HEK293 (cell line): ENCODE measurements around the gene ATP8A2.
"Not testable (repeated sequence)": the region's sequence is repeated elsewhere in the genome, so short reads cannot be mapped to it uniquely, and the experiment has no call there.

Experiments used
- HOXA7 ChIP-seq: sonication (generic); formaldehyde crosslinking; IDR thresholded peaks from 2 replicates; pipeline ENCODE4 v1.8.1; 2022; ENCODE audit warnings: missing genetic modification reagents, borderline replicate concordance
- SP2 ChIP-seq: fragments of 450-650 bp; formaldehyde crosslinking; IDR thresholded peaks from 2 replicates; pipeline ENCODE4 v1.5.1; 2016; ENCODE audit warnings: missing biosample characterization, missing genetic modification characterization
- TF ChIP-seq, protein P1 (sequence below): fragments of 450-650 bp; formaldehyde crosslinking; IDR thresholded peaks from 2 replicates; pipeline ENCODE4 v1.5.1; 2016; ENCODE audit warnings: missing biosample characterization, missing genetic modification characterization
- TF ChIP-seq, protein P2 (sequence below): fragments of 450-650 bp; formaldehyde crosslinking; IDR thresholded peaks from 2 replicates; pipeline ENCODE4 v1.5.1; 2016; ENCODE audit warnings: missing biosample characterization, missing genetic modification characterization
- TF ChIP-seq, protein P3 (sequence below): sonication (generic); formaldehyde crosslinking; IDR thresholded peaks from 2 replicates; pipeline ENCODE4 v1.8.1; 2022; ENCODE audit warnings: mild to moderate bottlenecking, moderate library complexity, missing genetic modification reagents
- TF ChIP-seq, protein P4 (sequence below): fragments of 450-650 bp; formaldehyde crosslinking; IDR thresholded peaks from 2 replicates; pipeline ENCODE4 v1.5.1; 2016; ENCODE audit warnings: missing biosample characterization, missing genetic modification characterization

DNA sequence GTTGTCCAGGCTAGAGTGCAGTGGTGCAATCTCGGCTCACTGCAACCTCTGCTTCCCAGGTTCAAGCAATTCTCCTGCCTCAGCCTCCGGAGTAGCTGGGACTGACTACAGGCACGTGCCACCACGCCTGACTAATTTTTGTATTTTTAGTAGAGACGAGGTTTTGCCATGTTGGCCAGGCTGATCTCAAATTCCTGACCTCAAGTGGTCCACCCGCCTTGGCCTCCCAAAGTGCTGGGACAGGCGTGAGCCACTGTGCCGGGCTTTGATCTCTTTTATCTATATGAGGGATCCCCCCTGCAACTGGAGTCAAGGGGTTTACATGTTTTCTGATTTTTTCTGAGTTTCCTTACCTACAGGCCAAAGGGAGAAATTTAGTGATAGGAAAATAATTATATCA, 200.4 kb downstream of the ATP8A2 start:
- TF ChIP-seq HOXA7 (CRISPR knock-in tag); SP2: not testable (repeated sequence)
- TF ChIP-seq, protein P1, sequence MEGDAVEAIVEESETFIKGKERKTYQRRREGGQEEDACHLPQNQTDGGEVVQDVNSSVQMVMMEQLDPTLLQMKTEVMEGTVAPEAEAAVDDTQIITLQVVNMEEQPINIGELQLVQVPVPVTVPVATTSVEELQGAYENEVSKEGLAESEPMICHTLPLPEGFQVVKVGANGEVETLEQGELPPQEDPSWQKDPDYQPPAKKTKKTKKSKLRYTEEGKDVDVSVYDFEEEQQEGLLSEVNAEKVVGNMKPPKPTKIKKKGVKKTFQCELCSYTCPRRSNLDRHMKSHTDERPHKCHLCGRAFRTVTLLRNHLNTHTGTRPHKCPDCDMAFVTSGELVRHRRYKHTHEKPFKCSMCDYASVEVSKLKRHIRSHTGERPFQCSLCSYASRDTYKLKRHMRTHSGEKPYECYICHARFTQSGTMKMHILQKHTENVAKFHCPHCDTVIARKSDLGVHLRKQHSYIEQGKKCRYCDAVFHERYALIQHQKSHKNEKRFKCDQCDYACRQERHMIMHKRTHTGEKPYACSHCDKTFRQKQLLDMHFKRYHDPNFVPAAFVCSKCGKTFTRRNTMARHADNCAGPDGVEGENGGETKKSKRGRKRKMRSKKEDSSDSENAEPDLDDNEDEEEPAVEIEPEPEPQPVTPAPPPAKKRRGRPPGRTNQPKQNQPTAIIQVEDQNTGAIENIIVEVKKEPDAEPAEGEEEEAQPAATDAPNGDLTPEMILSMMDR = not testable (repeated sequence)
- TF ChIP-seq, protein P2, sequence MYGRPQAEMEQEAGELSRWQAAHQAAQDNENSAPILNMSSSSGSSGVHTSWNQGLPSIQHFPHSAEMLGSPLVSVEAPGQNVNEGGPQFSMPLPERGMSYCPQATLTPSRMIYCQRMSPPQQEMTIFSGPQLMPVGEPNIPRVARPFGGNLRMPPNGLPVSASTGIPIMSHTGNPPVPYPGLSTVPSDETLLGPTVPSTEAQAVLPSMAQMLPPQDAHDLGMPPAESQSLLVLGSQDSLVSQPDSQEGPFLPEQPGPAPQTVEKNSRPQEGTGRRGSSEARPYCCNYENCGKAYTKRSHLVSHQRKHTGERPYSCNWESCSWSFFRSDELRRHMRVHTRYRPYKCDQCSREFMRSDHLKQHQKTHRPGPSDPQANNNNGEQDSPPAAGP (tag by site-specific recombination) = not testable (repeated sequence)
- TF ChIP-seq, protein P3, sequence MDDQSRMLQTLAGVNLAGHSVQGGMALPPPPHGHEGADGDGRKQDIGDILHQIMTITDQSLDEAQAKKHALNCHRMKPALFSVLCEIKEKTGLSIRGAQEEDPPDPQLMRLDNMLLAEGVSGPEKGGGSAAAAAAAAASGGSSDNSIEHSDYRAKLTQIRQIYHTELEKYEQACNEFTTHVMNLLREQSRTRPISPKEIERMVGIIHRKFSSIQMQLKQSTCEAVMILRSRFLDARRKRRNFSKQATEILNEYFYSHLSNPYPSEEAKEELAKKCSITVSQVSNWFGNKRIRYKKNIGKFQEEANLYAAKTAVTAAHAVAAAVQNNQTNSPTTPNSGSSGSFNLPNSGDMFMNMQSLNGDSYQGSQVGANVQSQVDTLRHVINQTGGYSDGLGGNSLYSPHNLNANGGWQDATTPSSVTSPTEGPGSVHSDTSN = not testable (repeated sequence)
- TF ChIP-seq, protein P4, sequence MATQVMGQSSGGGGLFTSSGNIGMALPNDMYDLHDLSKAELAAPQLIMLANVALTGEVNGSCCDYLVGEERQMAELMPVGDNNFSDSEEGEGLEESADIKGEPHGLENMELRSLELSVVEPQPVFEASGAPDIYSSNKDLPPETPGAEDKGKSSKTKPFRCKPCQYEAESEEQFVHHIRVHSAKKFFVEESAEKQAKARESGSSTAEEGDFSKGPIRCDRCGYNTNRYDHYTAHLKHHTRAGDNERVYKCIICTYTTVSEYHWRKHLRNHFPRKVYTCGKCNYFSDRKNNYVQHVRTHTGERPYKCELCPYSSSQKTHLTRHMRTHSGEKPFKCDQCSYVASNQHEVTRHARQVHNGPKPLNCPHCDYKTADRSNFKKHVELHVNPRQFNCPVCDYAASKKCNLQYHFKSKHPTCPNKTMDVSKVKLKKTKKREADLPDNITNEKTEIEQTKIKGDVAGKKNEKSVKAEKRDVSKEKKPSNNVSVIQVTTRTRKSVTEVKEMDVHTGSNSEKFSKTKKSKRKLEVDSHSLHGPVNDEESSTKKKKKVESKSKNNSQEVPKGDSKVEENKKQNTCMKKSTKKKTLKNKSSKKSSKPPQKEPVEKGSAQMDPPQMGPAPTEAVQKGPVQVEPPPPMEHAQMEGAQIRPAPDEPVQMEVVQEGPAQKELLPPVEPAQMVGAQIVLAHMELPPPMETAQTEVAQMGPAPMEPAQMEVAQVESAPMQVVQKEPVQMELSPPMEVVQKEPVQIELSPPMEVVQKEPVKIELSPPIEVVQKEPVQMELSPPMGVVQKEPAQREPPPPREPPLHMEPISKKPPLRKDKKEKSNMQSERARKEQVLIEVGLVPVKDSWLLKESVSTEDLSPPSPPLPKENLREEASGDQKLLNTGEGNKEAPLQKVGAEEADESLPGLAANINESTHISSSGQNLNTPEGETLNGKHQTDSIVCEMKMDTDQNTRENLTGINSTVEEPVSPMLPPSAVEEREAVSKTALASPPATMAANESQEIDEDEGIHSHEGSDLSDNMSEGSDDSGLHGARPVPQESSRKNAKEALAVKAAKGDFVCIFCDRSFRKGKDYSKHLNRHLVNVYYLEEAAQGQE (tag by site-specific recombination) = not testable (repeated sequence)
